SHP77 (cell line): ENCODE results near the gene TCP1.
A peak's percentile ranks its signal among the peaks of the same experiment; 100 is the strongest.
"Not testable (repeated sequence)": the region's sequence is repeated elsewhere in the genome, so short reads cannot be mapped to it uniquely, and the experiment has no call there.

ENCODE experiments used
- DNase-seq, 2 experiments: peaks; one replicate each; lab custom pipeline; 2025; lab: John Stamatoyannopoulos, UW

The TCP1 gene

GRCh38 chr6:159789377-159790148, at the start of gene TCP1:
Gene TCP1, minus strand, starts transcription at chr6:159789602. Its CDS starts 134 bp downstream, at chr6:159789468.
- peak; percentile 98 to 99 for DNase-seq

GRCh38 chr6:159838020-159838744, 48.8 kb upstream of the TCP1 start:
- DNase-seq = no peak

GRCh38 chr6:159837511-159837910, 48.1 kb upstream of the TCP1 start:
- DNase-seq = no peak

- no peak for DNase-seq
Observed at GRCh38 chr6:159836718-159837490, 47.5 kb upstream of the TCP1 start.

GRCh38 chr6:159833997-159834603, 44.7 kb upstream of the TCP1 start:
- no peak for DNase-seq

- DNase-seq = no peak
Observed at GRCh38 chr6:159833556-159833955, 44.2 kb upstream of the TCP1 start.

GRCh38 chr6:159832946-159833345, 43.5 kb upstream of the TCP1 start:
- DNase-seq = no peak

- peak in 1 of 2 experiments; percentile 18 for DNase-seq
Observed at GRCh38 chr6:159831373-159831679, 41.9 kb upstream of the TCP1 start.

- no peak for DNase-seq
Observed at GRCh38 chr6:159830501-159831372, 41.3 kb upstream of the TCP1 start.

GRCh38 chr6:159829526-159829925, 40.1 kb upstream of the TCP1 start:
- DNase-seq = no peak

GRCh38 chr6:159828074-159828473, 38.7 kb upstream of the TCP1 start:
- no peak for DNase-seq

- peak; percentile 31 to 42 for DNase-seq
Observed at GRCh38 chr6:159826968-159827647, 37.7 kb upstream of the TCP1 start.

- no peak for DNase-seq
Observed at GRCh38 chr6:159826004-159826403, 36.6 kb upstream of the TCP1 start.

GRCh38 chr6:159824690-159825089, 35.3 kb upstream of the TCP1 start:
- not testable (repeated sequence) for DNase-seq

GRCh38 chr6:159823953-159824352, 34.6 kb upstream of the TCP1 start:
- no peak for DNase-seq

- no peak for DNase-seq
Observed at GRCh38 chr6:159821726-159822125, 32.3 kb upstream of the TCP1 start.

GRCh38 chr6:159821122-159821521, 31.7 kb upstream of the TCP1 start:
- DNase-seq = no peak

- no peak for DNase-seq
Observed at GRCh38 chr6:159819932-159820640, 30.7 kb upstream of the TCP1 start.

GRCh38 chr6:159819098-159819497, 29.7 kb upstream of the TCP1 start:
- no peak for DNase-seq
